ENCODE data around the gene ADCY3.

GRCh38 chr2:24858996-24859395 lies 61.0 kb downstream of the ADCY3 start:
- TF ChIP-seq, protein P1, sequence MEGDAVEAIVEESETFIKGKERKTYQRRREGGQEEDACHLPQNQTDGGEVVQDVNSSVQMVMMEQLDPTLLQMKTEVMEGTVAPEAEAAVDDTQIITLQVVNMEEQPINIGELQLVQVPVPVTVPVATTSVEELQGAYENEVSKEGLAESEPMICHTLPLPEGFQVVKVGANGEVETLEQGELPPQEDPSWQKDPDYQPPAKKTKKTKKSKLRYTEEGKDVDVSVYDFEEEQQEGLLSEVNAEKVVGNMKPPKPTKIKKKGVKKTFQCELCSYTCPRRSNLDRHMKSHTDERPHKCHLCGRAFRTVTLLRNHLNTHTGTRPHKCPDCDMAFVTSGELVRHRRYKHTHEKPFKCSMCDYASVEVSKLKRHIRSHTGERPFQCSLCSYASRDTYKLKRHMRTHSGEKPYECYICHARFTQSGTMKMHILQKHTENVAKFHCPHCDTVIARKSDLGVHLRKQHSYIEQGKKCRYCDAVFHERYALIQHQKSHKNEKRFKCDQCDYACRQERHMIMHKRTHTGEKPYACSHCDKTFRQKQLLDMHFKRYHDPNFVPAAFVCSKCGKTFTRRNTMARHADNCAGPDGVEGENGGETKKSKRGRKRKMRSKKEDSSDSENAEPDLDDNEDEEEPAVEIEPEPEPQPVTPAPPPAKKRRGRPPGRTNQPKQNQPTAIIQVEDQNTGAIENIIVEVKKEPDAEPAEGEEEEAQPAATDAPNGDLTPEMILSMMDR (IDR thresholded peaks at IDR 0.05) = no peak
- no peak for TF ChIP-seq ZFX (IDR thresholded peaks at IDR 0.05; ENCODE audit: borderline replicate concordance)
